Measurements from ENCODE around the gene RRN3.
"Not testable (repeated sequence)": the region's sequence is repeated elsewhere in the genome, so short reads cannot be mapped to it uniquely, and the experiment has no call there.

RRN3 gene

DNA sequence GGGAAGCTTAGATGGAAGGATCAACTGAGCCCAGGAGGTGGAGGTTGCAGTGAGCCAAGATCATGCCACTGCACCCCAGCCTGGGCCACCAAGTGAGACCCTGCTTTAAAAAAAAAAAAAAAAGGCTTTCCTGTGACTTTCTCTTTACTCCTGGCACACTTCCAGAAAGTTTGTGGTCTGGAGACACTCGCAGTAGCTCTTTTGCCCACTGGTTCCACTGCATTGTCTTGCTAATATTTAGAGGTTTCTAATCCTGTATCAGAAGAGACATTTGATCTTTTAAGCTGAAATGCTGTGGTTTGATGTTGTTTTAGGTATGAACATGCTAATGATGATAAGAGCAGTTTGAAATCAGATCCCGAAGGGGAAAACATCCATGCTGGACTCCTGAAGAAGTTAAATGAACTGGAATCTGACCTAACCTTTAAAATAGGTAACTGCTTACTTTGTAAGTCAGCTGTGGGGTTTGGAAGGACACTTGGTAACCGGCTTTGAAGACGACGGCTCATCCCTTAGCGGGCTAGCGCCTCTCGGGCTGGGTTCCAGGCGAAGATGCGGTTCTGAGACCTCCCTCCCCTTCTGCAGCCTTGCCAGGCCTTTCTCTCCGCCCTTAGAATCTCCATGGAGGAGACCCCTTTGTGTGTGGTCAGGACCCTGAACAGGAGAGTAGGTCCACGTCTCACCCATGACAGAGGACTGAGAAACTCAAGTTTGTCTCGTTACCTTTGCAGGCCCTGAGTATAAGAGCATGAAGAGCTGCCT is 61.3 kb downstream of the RRN3 start:
- Histone ChIP-seq H3K27ac (ENCODE audit: low read depth, low read length, severe bottlenecking) (no peak overlapping the region), H3K9me3 (ENCODE audit: control insufficient read depth, low read length) (no peaks in the 10 kb centered on the region), H3K4me1 (ENCODE audit: control insufficient read depth, insufficient read depth, low read length, poor library complexity, severe bottlenecking) (peaks cover 14% of the 10 kb centered on the region), H3K36me3 (ENCODE audit: control insufficient read depth, insufficient read depth, low read length) (peaks cover 89% of the 10 kb centered on the region), H3K4me3 (ENCODE audit: extremely low read depth, insufficient read depth, low read length, poor library complexity, severe bottlenecking) (no peak overlapping the region)
- 98 to 99% methylated on average over 12 of the region's 13 CpGs for WGBS, 2 experiments (ENCODE audit: insufficient coverage in 2 of 2)

- Histone ChIP-seq H3K36me3 (ENCODE audit: control insufficient read depth, insufficient read depth, low read length) (peaks cover 89% of the 10 kb centered on the region), H3K27ac (ENCODE audit: low read depth, low read length, severe bottlenecking) (no peak overlapping the region), H3K9me3 (ENCODE audit: control insufficient read depth, low read length) (no peaks in the 10 kb centered on the region), H3K4me1 (ENCODE audit: control insufficient read depth, insufficient read depth, low read length, poor library complexity, severe bottlenecking) (peaks cover 22% of the 10 kb centered on the region), H3K4me3 (ENCODE audit: extremely low read depth, insufficient read depth, low read length, poor library complexity, severe bottlenecking) (no peak overlapping the region)
- 91 to 97% methylated on average over 8 of the region's 8 CpGs for WGBS, 2 experiments (ENCODE audit: insufficient coverage in 2 of 2)
Measured at GRCh38 chr16:15031586-15031985, 62.5 kb downstream of the RRN3 start.

DNA sequence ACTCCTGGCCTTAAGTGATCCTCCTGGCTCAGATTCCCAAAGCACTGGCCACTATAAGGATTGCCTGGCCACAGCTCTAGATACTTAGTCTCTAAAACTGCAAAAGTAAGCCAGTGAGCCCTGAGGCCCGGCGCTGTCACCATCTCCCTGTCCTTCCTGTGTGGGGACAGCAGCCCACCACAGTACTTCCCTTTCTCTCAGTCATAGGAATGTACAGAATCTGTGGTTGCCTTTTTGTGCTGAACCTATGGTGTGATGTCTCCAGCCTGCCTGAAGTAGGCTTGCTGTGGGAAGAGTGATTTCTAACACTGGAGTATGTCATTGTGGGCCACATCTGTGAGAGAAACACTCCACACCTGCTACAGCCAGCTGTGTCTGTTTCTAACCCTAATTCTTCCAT is 62.9 kb downstream of the RRN3 start:
- WGBS, 2 experiments (ENCODE audit: insufficient coverage in 2 of 2) = 83% methylated on average over 2 of the region's 2 CpGs; no CpG with 5 or more reads in 1 of the 2 experiments
- H3K27ac ChIP-seq (ENCODE audit: low read depth, low read length, severe bottlenecking) = no peak overlapping the region
- peaks cover 87% of the 10 kb centered on the region for H3K36me3 ChIP-seq (ENCODE audit: control insufficient read depth, insufficient read depth, low read length)
- peaks cover 22% of the 10 kb centered on the region for H3K4me1 ChIP-seq (ENCODE audit: control insufficient read depth, insufficient read depth, low read length, poor library complexity, severe bottlenecking)
- no peak overlapping the region for H3K4me3 ChIP-seq (ENCODE audit: extremely low read depth, insufficient read depth, low read length, poor library complexity, severe bottlenecking)
- no peaks in the 10 kb centered on the region for H3K9me3 ChIP-seq (ENCODE audit: control insufficient read depth, low read length)

DNA sequence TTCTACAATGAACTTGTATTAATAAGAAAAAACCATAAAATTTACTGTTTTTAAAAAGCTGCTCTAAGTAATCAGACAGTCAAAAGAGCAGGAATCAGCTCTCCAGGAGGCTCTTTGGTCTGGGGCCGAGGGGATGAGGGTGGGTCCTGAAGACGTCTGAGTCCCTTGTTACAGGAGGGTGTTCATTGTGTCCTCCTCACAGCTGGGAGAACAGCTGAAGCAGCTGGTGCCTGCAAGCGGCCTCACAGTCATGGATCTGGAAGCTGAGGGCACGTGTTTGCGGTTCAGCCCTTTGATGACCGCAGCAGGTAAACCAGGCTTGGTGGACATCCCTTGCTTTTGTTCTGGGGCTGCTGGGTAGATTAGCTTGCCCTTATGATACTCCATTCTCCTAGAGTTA is 64.3 kb downstream of the RRN3 start:
- peaks cover 88% of the 10 kb centered on the region for H3K36me3 ChIP-seq (ENCODE audit: control insufficient read depth, insufficient read depth, low read length)

DNA sequence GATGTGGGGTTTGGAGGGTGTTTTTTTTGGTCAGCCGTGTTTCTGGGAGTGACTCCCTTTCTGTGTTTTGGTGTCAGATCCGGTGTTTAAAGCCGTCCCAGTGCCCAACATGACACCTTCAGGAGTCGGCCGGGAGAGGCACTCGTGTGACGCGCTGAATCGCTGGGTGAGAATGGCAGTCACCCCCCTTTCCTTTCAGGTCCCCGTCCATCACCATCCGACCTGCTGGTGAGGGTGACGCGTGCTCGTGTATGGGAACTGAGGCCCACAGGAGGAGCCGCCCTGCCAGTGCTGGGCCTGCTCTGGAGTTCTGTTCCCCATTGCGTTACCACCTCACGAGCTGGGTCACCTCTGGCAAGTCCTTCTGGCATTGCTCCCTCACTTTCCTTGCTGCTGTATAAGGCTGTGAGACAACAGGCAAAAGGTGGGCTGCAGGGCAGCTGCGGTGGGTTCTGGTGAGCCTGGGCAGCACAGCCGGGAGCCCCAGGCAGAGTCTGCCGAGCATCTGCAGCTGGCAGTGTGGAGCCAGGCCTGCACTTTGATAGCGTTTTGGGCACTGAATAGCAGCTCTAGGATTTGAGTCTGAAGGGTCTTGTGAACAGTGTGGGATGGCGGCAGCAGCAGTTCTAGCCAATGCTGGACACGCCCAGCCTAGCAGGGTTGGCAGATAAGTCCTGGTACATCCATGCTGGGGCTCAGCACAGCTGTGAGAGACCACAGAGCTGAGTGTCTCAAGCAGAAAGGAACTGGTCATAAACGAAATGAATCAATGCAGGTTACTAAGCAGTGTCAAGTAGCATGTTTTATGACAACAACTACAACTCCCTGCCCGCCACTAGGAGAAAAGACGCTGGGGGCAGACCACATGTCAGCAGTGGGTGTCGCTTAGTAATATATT is 65.0 kb downstream of the RRN3 start:
- Histone ChIP-seq H3K36me3 (ENCODE audit: control insufficient read depth, insufficient read depth, low read length) (peaks cover 88% of the 10 kb centered on the region), H3K27ac (ENCODE audit: low read depth, low read length, severe bottlenecking) (peak overlapping the region; percentile 19), H3K4me1 (ENCODE audit: control insufficient read depth, insufficient read depth, low read length, poor library complexity, severe bottlenecking) (peaks cover 11% of the 10 kb centered on the region)
- 92 to 96% methylated on average over 19 to 20 of the region's 27 CpGs for WGBS, 2 experiments (ENCODE audit: insufficient coverage in 2 of 2)
- not testable (repeated sequence) for H3K4me3 ChIP-seq (ENCODE audit: extremely low read depth, insufficient read depth, low read length, poor library complexity, severe bottlenecking); H3K9me3 ChIP-seq (ENCODE audit: control insufficient read depth, low read length)

More for the DNA sequence above, 64.3 kb downstream of the RRN3 start:
- H3K9me3 ChIP-seq (ENCODE audit: control insufficient read depth, low read length); H3K27ac ChIP-seq (ENCODE audit: low read depth, low read length, severe bottlenecking); H3K4me3 ChIP-seq (ENCODE audit: extremely low read depth, insufficient read depth, low read length, poor library complexity, severe bottlenecking): not testable (repeated sequence)
- WGBS, 2 experiments (ENCODE audit: insufficient coverage in 2 of 2) = 87 to 89% methylated on average over 5 to 6 of the region's 6 CpGs
- H3K4me1 ChIP-seq (ENCODE audit: control insufficient read depth, insufficient read depth, low read length, poor library complexity, severe bottlenecking) = peaks cover 17% of the 10 kb centered on the region

- peaks cover 11% of the 10 kb centered on the region for H3K4me1 ChIP-seq (ENCODE audit: control insufficient read depth, insufficient read depth, low read length, poor library complexity, severe bottlenecking)
- not testable (repeated sequence) for H3K27ac ChIP-seq (ENCODE audit: low read depth, low read length, severe bottlenecking); H3K4me3 ChIP-seq (ENCODE audit: extremely low read depth, insufficient read depth, low read length, poor library complexity, severe bottlenecking); H3K9me3 ChIP-seq (ENCODE audit: control insufficient read depth, low read length)
- peaks cover 88% of the 10 kb centered on the region for H3K36me3 ChIP-seq (ENCODE audit: control insufficient read depth, insufficient read depth, low read length)
- 93 to 94% methylated on average over 6 of the region's 6 CpGs for WGBS, 2 experiments (ENCODE audit: insufficient coverage in 2 of 2)
Measured at GRCh38 chr16:15028345-15028715, 65.7 kb downstream of the RRN3 start.

DNA sequence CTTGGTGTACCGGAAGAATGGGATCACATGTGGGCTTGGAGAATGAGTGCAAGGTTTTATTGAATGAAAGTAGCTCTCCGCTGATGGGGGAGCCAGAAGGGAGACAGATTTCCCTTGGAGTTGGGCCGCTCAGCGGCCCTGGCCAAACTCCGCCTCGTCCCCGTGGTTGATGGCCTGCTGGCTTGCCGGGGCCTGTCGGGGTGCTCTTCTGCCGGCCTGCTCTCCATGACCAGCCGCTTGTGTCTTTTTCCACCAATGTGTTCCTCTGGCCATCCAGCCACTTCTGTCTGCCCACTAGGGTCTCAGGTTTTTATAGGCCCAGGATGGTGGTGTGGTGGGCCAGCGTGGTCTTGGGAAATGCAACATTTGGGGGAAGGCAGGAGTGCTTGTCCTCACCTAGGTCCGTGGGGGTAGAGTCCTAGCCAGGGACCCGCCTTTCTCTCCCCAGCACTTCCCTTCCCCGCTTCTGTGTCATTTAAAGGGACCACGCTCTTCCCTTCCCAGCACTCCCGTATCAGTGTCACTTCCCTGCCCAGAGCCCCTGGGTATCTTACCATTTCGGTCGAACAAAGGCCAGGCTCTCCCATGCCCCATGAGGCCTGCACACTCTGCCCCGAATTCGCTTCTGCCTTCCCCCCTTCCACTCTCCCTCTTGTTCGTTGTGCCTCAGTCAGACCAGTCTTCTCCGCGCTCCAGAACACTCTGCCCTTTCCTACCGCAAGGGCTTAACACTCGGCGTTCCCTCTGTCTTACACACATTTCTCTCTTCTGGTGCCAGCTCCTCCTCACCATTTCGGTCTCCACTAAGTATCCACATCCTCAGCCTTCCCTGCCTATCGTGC is 66.3 kb downstream of the RRN3 start:
- 90 to 93% methylated on average over 27 of the region's 29 CpGs for WGBS, 2 experiments (ENCODE audit: insufficient coverage in 2 of 2)
- H3K27ac ChIP-seq (ENCODE audit: low read depth, low read length, severe bottlenecking); H3K9me3 ChIP-seq (ENCODE audit: control insufficient read depth, low read length); H3K4me3 ChIP-seq (ENCODE audit: extremely low read depth, insufficient read depth, low read length, poor library complexity, severe bottlenecking): not testable (repeated sequence)
- H3K36me3 ChIP-seq (ENCODE audit: control insufficient read depth, insufficient read depth, low read length) = peaks cover 88% of the 10 kb centered on the region
- H3K4me1 ChIP-seq (ENCODE audit: control insufficient read depth, insufficient read depth, low read length, poor library complexity, severe bottlenecking) = peaks cover 11% of the 10 kb centered on the region

- Histone ChIP-seq H3K36me3 (ENCODE audit: control insufficient read depth, insufficient read depth, low read length) (peaks cover 86% of the 10 kb centered on the region), H3K4me1 (ENCODE audit: control insufficient read depth, insufficient read depth, low read length, poor library complexity, severe bottlenecking) (peaks cover 11% of the 10 kb centered on the region)
- H3K9me3 ChIP-seq (ENCODE audit: control insufficient read depth, low read length); H3K4me3 ChIP-seq (ENCODE audit: extremely low read depth, insufficient read depth, low read length, poor library complexity, severe bottlenecking); H3K27ac ChIP-seq (ENCODE audit: low read depth, low read length, severe bottlenecking): not testable (repeated sequence)
- WGBS, 2 experiments (ENCODE audit: insufficient coverage in 2 of 2) = 93 to 94% methylated on average over 4 of the region's 8 CpGs
Measured at GRCh38 chr16:15027051-15027450, 67.0 kb downstream of the RRN3 start.

DNA sequence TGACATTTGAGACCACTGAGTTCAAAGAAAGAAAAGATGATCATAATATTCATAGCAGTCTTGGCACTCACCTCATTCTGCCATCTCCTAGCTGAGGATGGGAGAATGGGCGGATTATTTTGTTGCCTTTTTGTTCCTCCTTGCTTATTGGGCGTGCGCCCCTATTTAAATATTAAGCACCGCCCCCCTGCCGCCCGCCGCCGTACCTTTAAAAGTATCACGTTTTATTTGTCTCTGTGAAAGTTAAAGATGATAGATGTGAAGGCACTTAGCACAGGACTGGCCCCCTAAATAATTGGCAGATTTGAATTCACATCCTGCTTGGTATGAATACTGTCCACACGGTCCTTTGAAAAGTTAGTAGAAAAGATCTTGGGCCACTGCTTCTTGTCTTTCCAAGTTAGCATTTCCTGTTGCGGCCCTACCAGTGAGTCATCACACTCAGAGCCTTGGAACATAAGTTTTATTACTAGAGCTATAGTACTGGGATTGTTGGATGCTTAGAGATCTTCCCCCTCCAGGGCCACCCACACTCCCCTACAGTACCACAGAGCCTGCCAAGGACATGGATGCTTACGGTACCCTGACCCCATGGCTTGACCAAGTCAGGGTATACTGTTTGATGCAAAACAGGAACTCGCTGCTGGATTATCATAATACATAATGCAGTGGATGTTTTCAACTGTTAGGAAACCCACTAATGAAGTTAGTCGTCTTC is 68.7 kb downstream of the RRN3 start:
- 92 to 96% methylated on average over 11 of the region's 14 CpGs for WGBS, 2 experiments (ENCODE audit: insufficient coverage in 2 of 2)
- not testable (repeated sequence) for H3K4me3 ChIP-seq (ENCODE audit: extremely low read depth, insufficient read depth, low read length, poor library complexity, severe bottlenecking); H3K9me3 ChIP-seq (ENCODE audit: control insufficient read depth, low read length)
- Histone ChIP-seq H3K27ac (ENCODE audit: low read depth, low read length, severe bottlenecking) (peak overlapping the region; percentile 43), H3K4me1 (ENCODE audit: control insufficient read depth, insufficient read depth, low read length, poor library complexity, severe bottlenecking) (peaks cover 11% of the 10 kb centered on the region), H3K36me3 (ENCODE audit: control insufficient read depth, insufficient read depth, low read length) (peaks cover 80% of the 10 kb centered on the region)

- WGBS, 2 experiments (ENCODE audit: insufficient coverage in 2 of 2) = 100% methylated on average over 1 of the region's 1 CpG
- not testable (repeated sequence) for H3K9me3 ChIP-seq (ENCODE audit: control insufficient read depth, low read length); H3K4me3 ChIP-seq (ENCODE audit: extremely low read depth, insufficient read depth, low read length, poor library complexity, severe bottlenecking)
- peaks cover 11% of the 10 kb centered on the region for H3K4me1 ChIP-seq (ENCODE audit: control insufficient read depth, insufficient read depth, low read length, poor library complexity, severe bottlenecking)
- peak overlapping the region; percentile 43 for H3K27ac ChIP-seq (ENCODE audit: low read depth, low read length, severe bottlenecking)
- peaks cover 79% of the 10 kb centered on the region for H3K36me3 ChIP-seq (ENCODE audit: control insufficient read depth, insufficient read depth, low read length)
Measured at GRCh38 chr16:15024858-15025199, 69.2 kb downstream of the RRN3 start.
